Activated naive CD8-positive, alpha-beta T cell treated with anti-CD3 and anti-CD28 coated beads for 36 hours (primary cell): Measurements from ENCODE around the gene NGF. TPM values are rescaled to one million over a fixed set of nuclear protein-coding genes. Genes with fewer than 3 reads are reported as not detected.
"Not testable (repeated sequence)": the region's sequence is repeated elsewhere in the genome, so short reads cannot be mapped to it uniquely, and the experiment has no call there.

Experiments
- DNase-seq: peaks from one replicate; pipeline ENCODE4 v3.0.0; 2021
- H3K27ac Mint-ChIP-seq: one replicate; pipeline ENCODE4 v1.8.0; 2022; ENCODE audit warnings: mild to moderate bottlenecking, moderate library complexity, mixed read lengths
- H3K27me3 Mint-ChIP-seq: one replicate; pipeline ENCODE4 v1.8.0; 2022; ENCODE audit warnings: mild to moderate bottlenecking, mixed read lengths
- H3K36me3 Mint-ChIP-seq: one replicate; pipeline ENCODE4 v1.8.0; 2021; ENCODE audit warnings: mild to moderate bottlenecking, mixed read lengths
- H3K4me1 Mint-ChIP-seq: one replicate; pipeline ENCODE4 v1.8.0; 2021; ENCODE audit warnings: mixed read lengths
- H3K4me3 Mint-ChIP-seq: one replicate; pipeline ENCODE4 v1.8.0; 2022; ENCODE audit warnings: mild to moderate bottlenecking, moderate library complexity, mixed read lengths
- H3K9me3 Mint-ChIP-seq: one replicate; pipeline ENCODE4 v1.8.0; 2022; ENCODE audit warnings: mixed read lengths
- total RNA-seq, 2 experiments: library from RNA; stranded (reverse); gene quantifications; one replicate each; pipeline ENCODE4 v1.2.3, GENCODE V29; 2021

NGF gene
- not detected for total RNA-seq

GRCh38 chr1:115337633-115338456, at the start of gene NGF:
Gene NGF, minus strand, starts transcription at chr1:115338249. Its CDS starts 51,454 bp downstream, at chr1:115286795.
- H3K9me3 Mint-ChIP-seq = no peaks in the 10 kb centered on the region
- peaks cover 2% of the 10 kb centered on the region for H3K4me1 Mint-ChIP-seq
- H3K27me3 Mint-ChIP-seq = peaks cover 59% of the 10 kb centered on the region
- DNase-seq = no peak
- no peak within 1 kb of the TSS for H3K4me3 Mint-ChIP-seq
- H3K36me3 Mint-ChIP-seq = no peaks in the 10 kb centered on the region
- no peak within 1 kb of the TSS for H3K27ac Mint-ChIP-seq

DNA sequence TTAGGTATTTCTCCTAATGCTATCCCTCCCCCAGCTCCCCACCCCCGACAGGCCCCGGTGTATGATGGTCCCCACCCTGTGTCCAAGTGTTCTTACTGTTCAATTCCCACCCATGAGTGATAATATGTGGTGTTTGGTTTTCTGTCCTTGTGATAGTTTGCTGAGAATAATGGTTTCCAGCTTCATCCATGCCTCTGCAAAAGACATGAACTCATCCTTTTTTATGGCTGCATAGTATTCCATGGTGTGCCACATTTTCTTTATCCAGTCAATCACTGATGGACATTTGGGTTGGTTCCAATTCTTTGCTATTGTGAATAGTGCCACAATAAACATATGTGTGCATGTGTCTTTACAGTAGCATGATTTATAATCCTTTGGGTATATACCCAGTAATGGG, 45.4 kb upstream of the NGF start:
- not testable (repeated sequence) for DNase-seq, H3K36me3 Mint-ChIP-seq

GRCh38 chr1:115379943-115380342, 41.9 kb upstream of the NGF start:
- Mint-ChIP-seq H3K36me3 (peaks cover 3% of the 10 kb centered on the region), H3K9me3 (peaks cover 9% of the 10 kb centered on the region), H3K4me1 (peaks cover 4% of the 10 kb centered on the region), H3K4me3 (no peak overlapping the region), H3K27me3 (peaks cover 15% of the 10 kb centered on the region), H3K27ac (no peak overlapping the region)
- no peak for DNase-seq

More for the DNA sequence above, 45.4 kb upstream of the NGF start:
- Mint-ChIP-seq H3K27me3 (peaks cover 19% of the 10 kb centered on the region), H3K9me3 (peaks cover 17% of the 10 kb centered on the region)
- H3K4me1 Mint-ChIP-seq, H3K4me3 Mint-ChIP-seq, H3K27ac Mint-ChIP-seq: not testable (repeated sequence)

GRCh38 chr1:115377411-115377810, 39.4 kb upstream of the NGF start:
- Mint-ChIP-seq H3K4me1 (peaks cover 4% of the 10 kb centered on the region), H3K27me3 (peaks cover 10% of the 10 kb centered on the region), H3K4me3 (no peak overlapping the region), H3K27ac (no peak overlapping the region), H3K36me3 (no peaks in the 10 kb centered on the region), H3K9me3 (no peaks in the 10 kb centered on the region)
- DNase-seq = no peak

- DNase-seq = no peak
- H3K36me3 Mint-ChIP-seq = no peaks in the 10 kb centered on the region
These were observed 36.5 kb upstream of the NGF start for GRCh38 chr1:115374598-115374997.

DNA sequence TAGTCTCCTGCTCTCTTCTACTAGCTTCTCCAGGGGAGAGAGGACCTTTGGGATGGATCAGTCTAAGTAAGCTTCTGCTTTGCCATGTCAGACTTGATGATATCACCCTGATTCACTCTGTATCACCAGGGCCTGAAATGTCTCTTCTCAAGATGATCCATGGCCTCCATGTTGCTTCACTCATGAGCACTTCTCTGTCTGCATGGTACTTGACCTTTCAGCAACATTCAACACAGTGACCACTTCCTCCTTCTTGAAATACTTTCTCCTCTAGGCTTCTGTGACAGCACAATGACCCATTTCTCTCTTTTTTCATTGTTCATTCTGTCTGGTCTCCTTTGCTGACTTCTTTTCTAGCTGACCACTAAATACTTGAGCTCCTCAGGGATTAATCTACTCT, 35.3 kb upstream of the NGF start:
- Mint-ChIP-seq H3K27ac (no peak overlapping the region), H3K4me1 (no peaks in the 10 kb centered on the region), H3K4me3 (no peak overlapping the region), H3K9me3 (no peaks in the 10 kb centered on the region), H3K27me3 (peaks cover under 1% of the 10 kb centered on the region), H3K36me3 (no peaks in the 10 kb centered on the region)
- DNase-seq = no peak

More at GRCh38 chr1:115374598-115374997, 36.5 kb upstream of the NGF start:
- Mint-ChIP-seq H3K27ac (no peak overlapping the region), H3K27me3 (peaks cover 3% of the 10 kb centered on the region), H3K4me1 (no peaks in the 10 kb centered on the region), H3K9me3 (no peaks in the 10 kb centered on the region), H3K4me3 (no peak overlapping the region)

GRCh38 chr1:115365738-115366137, 27.7 kb upstream of the NGF start:
- no peaks in the 10 kb centered on the region for H3K4me1 Mint-ChIP-seq

DNA sequence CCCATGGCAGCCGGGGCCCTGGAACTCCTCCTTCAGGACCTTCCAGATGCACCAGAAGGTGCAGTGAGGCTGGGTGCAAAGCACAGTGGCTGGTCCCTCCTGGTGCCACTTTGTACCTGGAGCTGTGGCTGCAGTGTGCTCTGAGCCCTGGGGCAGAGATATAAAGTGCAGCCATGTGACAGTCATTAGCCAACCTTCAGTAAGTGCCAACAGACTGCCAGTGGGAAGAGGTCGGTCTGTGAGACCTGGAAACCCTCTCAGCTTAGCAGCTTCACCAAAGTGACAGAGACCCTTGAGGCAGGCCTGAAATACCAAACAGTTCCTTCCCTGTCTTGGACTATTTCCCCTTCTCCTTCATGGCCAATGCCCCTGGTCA, 26.7 kb upstream of the NGF start:
- no peaks in the 10 kb centered on the region for H3K4me1 Mint-ChIP-seq
- no peak overlapping the region for H3K4me3 Mint-ChIP-seq
- no peak overlapping the region for H3K27ac Mint-ChIP-seq
- peaks cover 9% of the 10 kb centered on the region for H3K9me3 Mint-ChIP-seq
- H3K27me3 Mint-ChIP-seq = no peaks in the 10 kb centered on the region
- DNase-seq = no peak
- H3K36me3 Mint-ChIP-seq = no peaks in the 10 kb centered on the region

More at GRCh38 chr1:115365738-115366137, 27.7 kb upstream of the NGF start:
- Mint-ChIP-seq H3K27me3 (no peaks in the 10 kb centered on the region), H3K4me3 (no peak overlapping the region), H3K36me3 (no peaks in the 10 kb centered on the region), H3K9me3 (peaks cover 9% of the 10 kb centered on the region), H3K27ac (no peak overlapping the region)
- no peak for DNase-seq

GRCh38 chr1:115364046-115364779, 26.2 kb upstream of the NGF start:
- Mint-ChIP-seq H3K4me3 (no peak overlapping the region), H3K27me3 (no peaks in the 10 kb centered on the region), H3K4me1 (no peaks in the 10 kb centered on the region), H3K9me3 (peaks cover 9% of the 10 kb centered on the region), H3K27ac (no peak overlapping the region), H3K36me3 (no peaks in the 10 kb centered on the region)
- DNase-seq = no peak

- Mint-ChIP-seq H3K4me1 (no peaks in the 10 kb centered on the region), H3K27ac (no peak overlapping the region), H3K27me3 (no peaks in the 10 kb centered on the region), H3K9me3 (peaks cover 9% of the 10 kb centered on the region), H3K4me3 (no peak overlapping the region), H3K36me3 (no peaks in the 10 kb centered on the region)
- no peak for DNase-seq
These were observed 25.1 kb upstream of the NGF start for GRCh38 chr1:115363171-115363570.

DNA sequence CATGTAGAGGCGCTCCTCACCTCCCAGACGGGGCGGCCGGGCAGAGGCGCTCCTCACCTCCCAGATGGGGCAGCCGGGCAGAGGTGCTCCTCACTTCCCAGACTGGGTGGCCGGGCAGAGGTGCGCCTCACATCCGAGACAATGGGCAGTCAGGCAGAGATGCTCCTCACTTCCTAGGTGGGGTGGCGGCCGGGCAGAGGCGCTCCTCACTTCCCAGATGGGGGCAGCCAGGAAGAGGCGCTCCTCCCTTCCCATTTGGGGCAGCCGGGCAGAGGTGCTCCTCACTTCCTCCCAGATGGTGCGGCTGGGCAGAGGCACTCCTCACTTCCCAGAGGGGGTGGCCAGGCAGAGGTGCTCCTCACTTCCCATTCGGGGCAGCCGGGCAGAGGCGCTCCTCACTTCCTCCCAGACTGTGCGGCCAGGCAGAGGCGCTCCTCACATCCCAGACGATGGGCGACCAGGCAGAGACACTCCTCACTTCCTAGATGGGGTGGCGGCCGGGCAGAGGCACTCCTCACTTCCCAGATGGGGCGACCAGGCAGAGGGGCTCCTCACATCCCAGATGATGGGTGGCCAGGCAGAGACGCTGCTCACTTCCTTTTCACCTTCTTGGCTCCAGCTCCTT, 22.6 kb upstream of the NGF start:
- not testable (repeated sequence) for H3K36me3 Mint-ChIP-seq, DNase-seq, H3K4me3 Mint-ChIP-seq, H3K4me1 Mint-ChIP-seq, H3K9me3 Mint-ChIP-seq, H3K27ac Mint-ChIP-seq, H3K27me3 Mint-ChIP-seq

- not testable (repeated sequence) for H3K27ac Mint-ChIP-seq, H3K9me3 Mint-ChIP-seq, H3K27me3 Mint-ChIP-seq, H3K4me1 Mint-ChIP-seq, DNase-seq, H3K4me3 Mint-ChIP-seq, H3K36me3 Mint-ChIP-seq
These were observed 21.9 kb upstream of the NGF start for GRCh38 chr1:115359787-115360452.

GRCh38 chr1:115356356-115356755, 18.3 kb upstream of the NGF start:
- peaks cover 4% of the 10 kb centered on the region for H3K27me3 Mint-ChIP-seq
- H3K27ac Mint-ChIP-seq = no peak overlapping the region
- H3K9me3 Mint-ChIP-seq = peaks cover 2% of the 10 kb centered on the region
- no peak overlapping the region for H3K4me3 Mint-ChIP-seq
- H3K36me3 Mint-ChIP-seq = no peaks in the 10 kb centered on the region
- no peaks in the 10 kb centered on the region for H3K4me1 Mint-ChIP-seq
- DNase-seq = no peak

- no peaks in the 10 kb centered on the region for H3K36me3 Mint-ChIP-seq
These were observed 17.0 kb upstream of the NGF start for GRCh38 chr1:115355069-115355468.

DNA sequence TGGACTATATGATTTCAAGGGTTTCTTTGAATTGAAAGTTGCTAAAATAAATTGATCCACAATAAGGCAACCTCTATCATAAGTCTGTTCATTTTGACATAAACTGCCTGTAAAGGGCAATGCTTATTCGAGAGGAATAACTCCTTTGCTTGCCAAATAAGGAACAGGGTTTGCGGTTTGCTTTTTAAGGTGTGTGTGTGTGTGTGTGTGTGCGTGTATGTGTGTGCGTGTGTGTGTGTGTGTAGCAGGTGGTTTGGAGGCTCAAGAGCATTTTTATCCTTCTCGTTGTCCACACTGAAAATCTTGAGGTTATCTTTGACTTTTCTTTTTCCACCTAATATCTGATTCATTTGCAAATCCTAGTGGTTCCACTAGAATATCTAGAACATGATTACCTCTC, 13.1 kb upstream of the NGF start:
- no peak overlapping the region for H3K27ac Mint-ChIP-seq
- H3K9me3 Mint-ChIP-seq = no peaks in the 10 kb centered on the region
- no peaks in the 10 kb centered on the region for H3K27me3 Mint-ChIP-seq
- no peaks in the 10 kb centered on the region for H3K4me1 Mint-ChIP-seq
- H3K4me3 Mint-ChIP-seq = no peak overlapping the region
- no peak for DNase-seq
- no peaks in the 10 kb centered on the region for H3K36me3 Mint-ChIP-seq

More at GRCh38 chr1:115355069-115355468, 17.0 kb upstream of the NGF start:
- Mint-ChIP-seq H3K4me3 (no peak overlapping the region), H3K4me1 (no peaks in the 10 kb centered on the region), H3K27me3 (peaks cover 4% of the 10 kb centered on the region), H3K9me3 (no peaks in the 10 kb centered on the region), H3K27ac (no peak overlapping the region)
- DNase-seq = no peak
